Stimulated activated CD8-positive, alpha-beta memory T cell treated with anti-CD3 and anti-CD28 coated beads, Interleukin-12 subunit alpha, Interleukin-12 subunit beta, amount 100 ng/mL, for 24 hours (primary cell): ENCODE results near the gene MOCS3.

Source experiments
- DNase-seq: peaks from one replicate; pipeline ENCODE4 v3.0.0-alpha.2; 2020; ENCODE audit errors: extremely low read depth

MOCS3 gene

GRCh38 chr20:50981714-50982048, 23.1 kb downstream of the MOCS3 start:
- DNase-seq = no peak

- DNase-seq = no peak
Observed at GRCh38 chr20:50982363-50982762, 23.7 kb downstream of the MOCS3 start.

DNA sequence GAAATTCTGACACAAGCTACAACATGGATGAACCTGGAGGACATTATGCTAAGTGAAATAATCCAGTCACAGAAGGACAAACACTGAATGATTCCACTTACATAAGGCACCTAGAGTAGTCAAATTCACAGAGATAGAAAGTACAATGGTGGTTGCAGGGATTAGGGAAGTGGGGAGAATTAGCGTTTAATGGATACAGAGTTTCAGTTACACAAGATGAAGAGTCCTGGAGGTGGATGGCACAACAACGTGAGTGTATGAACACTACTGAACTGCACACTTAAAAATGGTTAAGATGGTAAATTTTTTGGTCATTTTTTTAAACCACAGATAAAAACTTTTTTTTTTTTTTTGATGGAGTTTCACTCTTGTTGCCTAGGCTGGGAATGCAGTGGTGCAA, 24.7 kb downstream of the MOCS3 start:
- DNase-seq = no peak

- DNase-seq = no peak
Observed at GRCh38 chr20:50987493-50988210, 29.0 kb downstream of the MOCS3 start.

DNA sequence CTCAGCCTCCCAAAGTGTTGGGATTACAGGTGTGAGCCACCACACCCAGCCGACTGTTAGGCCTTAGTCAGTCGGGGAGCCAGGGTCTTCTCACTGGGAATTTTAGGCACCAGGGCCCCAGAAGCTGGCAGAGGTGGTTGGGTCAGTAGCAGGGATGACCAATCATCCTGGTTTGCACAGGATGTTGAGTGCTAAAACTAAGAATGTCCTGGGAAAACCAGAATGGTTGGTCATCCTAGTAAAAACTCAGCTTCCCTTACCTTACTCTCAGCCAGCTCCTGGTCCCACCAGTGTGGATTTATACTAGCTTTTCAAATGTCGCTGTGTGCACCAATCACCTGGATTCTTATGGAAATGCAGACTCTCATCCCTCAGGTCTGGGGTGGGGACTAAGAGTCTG, 32.5 kb downstream of the MOCS3 start:
- no peak for DNase-seq

DNA sequence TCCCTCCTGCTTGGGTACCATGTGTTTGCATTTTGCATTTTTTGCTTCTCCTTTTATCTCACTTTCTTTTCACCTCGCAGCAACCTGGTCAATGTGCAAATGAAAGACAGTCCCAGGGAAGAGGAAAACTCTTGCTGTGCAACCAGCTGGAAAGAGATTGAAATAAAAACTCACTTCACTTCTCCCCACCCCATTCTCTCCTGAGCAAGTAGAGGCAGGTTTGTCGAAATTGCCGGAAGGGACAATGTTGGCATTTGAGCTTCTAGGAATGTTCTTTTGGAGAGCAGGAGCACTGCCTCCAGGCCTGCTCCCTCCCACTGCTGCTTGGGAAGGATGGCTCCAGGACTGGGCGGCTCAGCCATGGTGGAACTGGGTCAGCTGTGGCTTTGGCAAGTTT, 33.7 kb downstream of the MOCS3 start:
- no peak for DNase-seq

DNA sequence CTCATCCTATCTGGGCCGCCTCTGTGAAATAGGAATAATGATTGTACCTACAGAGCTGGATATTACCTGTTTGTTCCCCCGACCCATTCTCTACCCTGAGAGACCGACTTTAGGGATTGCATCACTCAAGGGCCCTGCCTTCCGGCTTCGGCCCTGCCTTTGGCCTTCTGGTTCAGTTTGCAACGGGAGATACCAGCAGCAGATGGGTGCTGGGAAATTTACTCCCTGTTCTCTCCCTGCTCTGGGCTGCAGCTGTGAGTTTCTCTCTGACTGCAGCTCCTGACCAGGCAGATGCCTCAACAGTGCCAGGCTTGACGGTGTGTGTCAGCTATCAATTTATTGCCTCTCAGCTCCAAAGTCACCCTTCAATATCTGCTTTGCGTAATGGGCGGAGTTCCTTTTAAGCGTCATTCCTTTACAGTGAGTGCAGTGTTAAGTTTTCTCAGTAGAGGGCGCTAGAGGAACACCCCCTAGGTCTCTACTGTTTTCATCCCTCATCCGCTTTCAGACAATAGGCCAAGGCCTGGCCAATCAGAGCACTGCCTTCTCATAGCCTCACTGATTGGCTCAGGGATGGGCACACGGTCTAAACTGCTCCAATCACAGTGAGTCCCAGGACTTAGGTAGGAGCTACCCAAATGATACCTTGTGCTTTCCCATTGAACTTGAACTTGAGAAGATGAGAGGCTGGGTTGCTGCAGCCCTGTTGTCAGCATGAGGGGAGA, 34.3 kb downstream of the MOCS3 start:
- DNase-seq = no peak

- no peak for DNase-seq
Observed at GRCh38 chr20:50993876-50994275, 35.3 kb downstream of the MOCS3 start.

DNA sequence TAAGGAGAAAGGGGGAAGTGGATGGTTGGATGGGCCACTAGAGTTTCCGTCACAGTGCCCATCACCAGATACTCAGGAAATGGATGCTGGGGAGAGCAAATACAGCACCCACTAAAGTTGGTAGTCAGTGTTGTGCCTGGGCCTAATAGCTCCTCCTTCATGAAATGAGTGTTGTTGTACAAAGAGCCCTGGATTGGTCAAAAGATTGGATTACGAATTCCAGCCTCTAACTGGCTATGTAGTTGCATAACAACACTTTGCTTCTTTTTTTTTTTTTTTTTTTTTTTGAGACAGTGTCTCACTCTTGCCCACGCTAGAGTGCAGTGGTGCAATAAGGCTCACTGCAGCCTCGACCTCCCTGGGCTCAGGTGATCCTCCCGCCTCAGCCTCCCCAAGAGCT, 36.9 kb downstream of the MOCS3 start:
- no peak for DNase-seq

DNA sequence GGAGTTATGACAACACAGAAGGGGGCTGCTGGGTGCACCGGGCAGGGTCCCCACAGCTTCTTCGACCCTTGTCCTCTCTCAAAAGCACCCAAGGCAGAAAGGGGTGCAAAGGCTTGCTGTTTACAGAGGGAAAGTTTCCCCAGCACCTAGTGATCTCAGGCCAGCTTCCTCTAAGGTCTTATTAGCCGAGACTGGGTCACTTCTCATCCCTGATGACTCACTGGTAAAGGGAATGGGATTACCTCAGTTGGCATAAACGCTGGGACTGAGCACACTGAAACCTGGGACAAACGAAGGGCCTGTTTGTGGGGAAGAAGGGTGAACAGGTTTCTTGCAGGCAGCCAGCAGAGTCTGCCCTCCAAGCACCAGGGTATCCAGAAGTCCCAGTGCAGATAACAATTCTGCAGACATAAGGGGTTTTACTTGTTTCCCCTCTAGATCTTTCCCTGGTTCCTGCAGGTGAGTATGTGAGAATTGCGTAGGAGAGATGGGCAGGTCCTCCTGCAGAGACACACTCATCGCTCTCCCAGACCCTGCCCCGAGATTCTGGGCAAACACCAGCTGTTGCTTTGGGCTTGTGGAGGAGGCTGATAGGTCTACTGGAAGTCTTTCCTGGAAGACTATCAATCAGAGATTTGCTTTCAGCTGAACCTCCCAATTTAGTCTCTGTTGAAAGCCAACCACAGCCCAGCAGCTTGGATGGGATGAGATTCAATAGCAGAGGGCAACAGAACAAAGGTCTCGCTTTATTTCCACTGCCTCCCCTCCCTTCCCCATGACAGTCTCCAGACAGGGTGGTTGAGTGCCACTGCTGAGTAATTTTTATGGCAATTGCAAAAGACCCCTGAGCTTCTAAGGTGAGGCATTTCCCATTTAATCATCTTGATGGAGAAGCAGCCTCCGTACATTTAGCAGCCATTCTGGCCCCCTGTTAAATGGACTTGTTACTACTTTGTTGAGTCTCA, 38.6 kb downstream of the MOCS3 start:
- no peak for DNase-seq

DNA sequence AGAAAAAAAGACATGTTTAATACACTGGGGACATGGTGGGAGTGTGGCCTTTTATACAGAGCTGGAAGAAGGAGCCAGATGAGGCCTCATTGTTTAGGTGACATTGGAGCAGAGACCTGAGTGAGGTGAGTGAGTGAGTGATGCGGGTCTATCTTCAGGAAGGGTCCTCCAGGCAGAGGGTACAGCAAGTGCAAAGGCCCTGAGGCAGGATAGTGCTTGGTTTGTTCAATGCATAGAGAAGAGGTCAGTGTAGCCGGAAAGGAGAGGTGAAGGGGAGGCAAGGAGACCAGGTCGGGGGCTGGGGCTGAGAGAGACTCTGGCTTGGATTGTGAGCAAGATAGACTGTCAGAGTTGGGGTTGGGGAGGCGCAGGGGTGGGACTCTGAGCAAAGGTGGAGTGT, 40.7 kb downstream of the MOCS3 start:
- DNase-seq = no peak

- no peak for DNase-seq
Observed at GRCh38 chr20:51001430-51002265, 43.0 kb downstream of the MOCS3 start.

GRCh38 chr20:51002633-51003032, 44.0 kb downstream of the MOCS3 start:
- no peak for DNase-seq

DNA sequence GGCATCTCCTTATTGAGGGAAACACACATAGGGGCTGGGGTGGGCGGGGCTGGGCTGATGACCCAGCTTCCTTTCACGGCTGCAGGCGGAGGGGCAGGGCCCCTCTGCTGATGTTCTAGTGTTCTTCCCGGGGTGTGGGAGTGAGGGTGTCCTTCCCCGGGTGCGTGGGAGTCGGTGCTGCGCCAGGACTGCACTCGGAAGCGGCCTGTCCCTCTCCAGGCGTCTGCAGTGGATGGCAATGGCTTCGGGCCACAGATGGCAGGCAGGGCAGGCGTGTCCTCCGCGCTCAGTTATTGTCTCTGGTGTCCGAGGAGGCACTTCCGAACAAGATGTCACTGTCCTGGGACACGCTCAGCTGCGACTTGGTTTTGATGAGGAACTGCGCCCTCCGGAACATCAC, 45.1 kb downstream of the MOCS3 start:
- DNase-seq = no peak

DNA sequence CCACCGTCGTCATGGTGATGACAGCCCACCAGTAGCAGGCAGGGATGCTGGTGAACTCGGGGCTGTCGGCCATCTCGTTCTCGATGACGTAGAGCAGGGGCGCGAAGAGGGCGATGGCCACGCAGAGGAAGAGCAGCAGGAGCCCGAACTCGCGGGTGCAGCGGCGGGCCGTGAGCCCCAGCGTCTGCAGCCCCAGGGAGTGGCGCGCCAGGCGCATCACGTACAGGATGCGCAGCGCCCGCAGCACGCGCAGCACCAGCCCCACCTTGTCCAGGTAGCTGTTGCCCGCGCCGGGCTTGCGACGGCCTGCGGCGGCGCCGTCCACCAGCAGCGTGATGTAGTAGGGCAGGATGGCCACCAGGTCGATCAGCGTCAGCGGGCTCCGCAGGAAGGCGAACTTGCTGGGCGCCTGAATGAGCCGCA, 45.7 kb downstream of the MOCS3 start:
- DNase-seq = no peak

- DNase-seq = no peak
Observed at GRCh38 chr20:51004781-51005180, 46.2 kb downstream of the MOCS3 start.

- no peak for DNase-seq
Observed at GRCh38 chr20:51005214-51005613, 46.6 kb downstream of the MOCS3 start.

DNA sequence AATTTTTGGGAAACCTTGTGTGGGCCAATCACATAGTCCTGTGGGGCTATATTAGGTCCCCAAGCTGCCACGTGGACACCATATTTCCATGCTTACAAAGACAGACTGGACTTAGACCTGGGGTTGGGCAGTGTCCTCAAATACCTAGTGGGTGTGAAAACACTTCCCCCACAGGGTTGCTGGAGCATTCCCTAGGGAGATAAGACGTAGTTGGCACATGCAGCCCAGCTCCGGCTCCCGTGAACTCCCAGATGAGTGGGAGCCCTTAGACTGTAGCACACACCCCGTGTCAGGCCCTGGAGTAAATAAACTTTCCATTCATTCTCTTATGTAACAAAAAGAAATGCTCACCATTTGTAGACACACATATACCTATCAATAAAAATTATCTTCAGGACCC, 50.1 kb downstream of the MOCS3 start:
- DNase-seq = no peak

GRCh38 chr20:51009303-51010042, 50.9 kb downstream of the MOCS3 start:
- DNase-seq = no peak

- DNase-seq = no peak
Observed at GRCh38 chr20:51010043-51010365, 51.4 kb downstream of the MOCS3 start.

- DNase-seq = no peak
Observed at GRCh38 chr20:51010932-51011331, 52.3 kb downstream of the MOCS3 start.
